ENCODE results near the gene ZBTB21. TPM values are rescaled to one million over a fixed set of nuclear protein-coding genes. Genes with fewer than 3 reads are reported as not detected.

The ZBTB21 gene
- total RNA-seq, 2 experiments from 2014 or later, result 30.7 to 32.9 TPM

DNA sequence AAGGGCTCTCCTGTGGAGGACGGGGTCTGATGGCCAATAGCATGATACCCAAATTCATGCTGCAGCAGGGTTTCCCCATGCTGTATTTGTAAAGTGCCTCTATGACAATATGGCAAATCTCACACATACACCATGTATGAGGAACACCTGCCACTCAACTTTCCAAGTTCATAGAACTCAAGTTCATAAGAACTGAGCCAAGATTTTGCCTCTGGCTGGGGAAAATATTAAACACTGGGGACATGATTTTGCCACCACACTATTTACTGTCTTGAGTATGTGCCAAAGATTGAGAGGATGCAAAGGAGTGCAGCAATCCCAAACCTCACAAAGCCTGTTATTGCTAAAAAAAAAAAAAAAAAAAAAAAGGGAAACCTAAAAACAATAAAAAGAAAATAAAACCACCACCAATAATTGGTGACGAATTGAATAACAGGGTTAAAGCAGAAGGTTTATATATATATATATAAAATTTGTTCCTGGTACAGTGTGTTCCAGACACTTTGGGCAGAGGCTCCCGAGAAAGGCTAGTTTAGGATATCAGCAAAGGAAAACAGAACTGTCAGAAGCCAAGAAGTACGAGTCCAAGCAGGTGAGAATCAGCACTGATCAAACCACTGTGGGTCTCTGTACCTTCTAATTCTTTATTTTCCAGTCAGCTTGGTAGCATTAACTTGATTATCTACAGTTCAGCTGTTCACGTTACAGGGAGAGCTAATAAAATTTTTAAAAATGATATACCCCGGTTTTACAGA lies 24.3 kb downstream of the ZBTB21 start:
- no peaks in the 10 kb centered on the region for H3K4me1 Mint-ChIP-seq
- H3K4me3 Mint-ChIP-seq, result no peak overlapping the region
- DNase-seq (no peak), ATAC-seq (no peak)
- peaks cover 5% of the 10 kb centered on the region for H3K9me3 Mint-ChIP-seq (ENCODE audit: low read depth)
- no peaks in the 10 kb centered on the region for H3K27me3 Mint-ChIP-seq
- ChIA-PET CTCF (interaction anchor here (0.6 to 1.8 kb wide), 3 partner anchors 108 to 130 kb away, joined by 3 to 7 read pairs (median 3); no protein-coding TSS in a partner anchor), POLR2A (interaction anchor here (0.8 kb wide), 1 partner anchor 293 kb away, joined by 4 read pairs; no protein-coding TSS in a partner anchor)
- intact Hi-C loops (cut with DNase I, micrococcal nuclease), result no loop called here
- peaks cover 4% of the 10 kb centered on the region for H3K36me3 Mint-ChIP-seq (ENCODE audit: low read depth)
- no peak overlapping the region for H3K27ac Mint-ChIP-seq

DNA sequence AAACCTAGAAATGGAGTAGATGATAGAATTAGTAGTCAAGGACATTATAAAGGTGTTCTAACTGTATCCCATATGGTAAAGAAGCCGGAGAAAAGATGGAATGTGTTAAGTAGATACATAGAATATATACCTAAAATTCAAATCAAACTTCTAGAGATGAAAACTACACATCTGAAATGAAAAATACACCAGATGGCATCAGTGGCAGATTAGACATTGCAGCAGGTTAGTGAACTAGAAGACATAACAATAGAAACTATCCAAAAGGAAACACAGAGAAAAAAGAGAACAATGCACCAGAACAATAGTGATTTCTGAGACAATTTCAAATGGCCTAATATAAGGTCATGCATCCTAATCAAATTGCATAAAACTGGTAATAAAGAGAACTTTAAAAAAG lies 26.9 kb downstream of the ZBTB21 start:
- no peaks in the 10 kb centered on the region for H3K4me1 Mint-ChIP-seq
- CTCF ChIA-PET, result interaction anchor here (1.0 kb wide), 3 partner anchors 14 to 138 kb away, joined by 3 to 4 read pairs (median 3); no protein-coding TSS in a partner anchor
- no peak for DNase-seq
- no peak overlapping the region for H3K27ac Mint-ChIP-seq
- peaks cover 2% of the 10 kb centered on the region for H3K36me3 Mint-ChIP-seq (ENCODE audit: low read depth)
- no peak overlapping the region for H3K4me3 Mint-ChIP-seq
- intact Hi-C loops (cut with DNase I, micrococcal nuclease), result no loop called here
- no peak for ATAC-seq
- no peaks in the 10 kb centered on the region for H3K27me3 Mint-ChIP-seq
- POLR2A ChIA-PET, result no interaction called here
- peaks cover 13% of the 10 kb centered on the region for H3K9me3 Mint-ChIP-seq (ENCODE audit: low read depth)

DNA sequence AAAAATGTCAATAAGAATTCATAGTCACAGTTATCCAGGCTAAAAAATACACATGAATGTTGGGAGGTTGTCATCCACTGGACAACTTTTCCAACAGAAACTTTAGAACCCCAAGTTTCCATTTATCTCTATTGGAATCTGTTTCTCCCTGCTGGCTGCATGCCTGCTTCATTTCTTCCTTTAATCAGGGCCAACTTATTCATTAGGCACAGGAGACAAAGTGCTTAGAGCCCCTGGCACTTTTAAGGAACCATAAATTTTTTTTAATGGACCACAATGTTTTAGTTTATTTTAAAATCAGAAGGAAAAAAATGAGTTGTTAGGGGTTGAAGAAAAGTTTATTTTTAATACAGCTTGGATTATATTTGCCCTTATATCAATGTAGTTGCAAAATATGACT lies 29.6 kb downstream of the ZBTB21 start:
- intact Hi-C loops (cut with DNase I, micrococcal nuclease), result no loop called here
- Mint-ChIP-seq H3K27ac (no peak overlapping the region), H3K27me3 (no peaks in the 10 kb centered on the region), H3K36me3 (ENCODE audit: low read depth) (no peaks in the 10 kb centered on the region), H3K4me3 (no peak overlapping the region), H3K9me3 (ENCODE audit: low read depth) (peaks cover 13% of the 10 kb centered on the region), H3K4me1 (no peaks in the 10 kb centered on the region)
- ChIA-PET CTCF (interaction anchor here (1.6 to 2.0 kb wide), 2 partner anchors 127 to 137 kb away, joined by 5 read pairs; no protein-coding TSS in a partner anchor), POLR2A (no interaction called here)
- no peak for ATAC-seq
- DNase-seq, result no peak

DNA sequence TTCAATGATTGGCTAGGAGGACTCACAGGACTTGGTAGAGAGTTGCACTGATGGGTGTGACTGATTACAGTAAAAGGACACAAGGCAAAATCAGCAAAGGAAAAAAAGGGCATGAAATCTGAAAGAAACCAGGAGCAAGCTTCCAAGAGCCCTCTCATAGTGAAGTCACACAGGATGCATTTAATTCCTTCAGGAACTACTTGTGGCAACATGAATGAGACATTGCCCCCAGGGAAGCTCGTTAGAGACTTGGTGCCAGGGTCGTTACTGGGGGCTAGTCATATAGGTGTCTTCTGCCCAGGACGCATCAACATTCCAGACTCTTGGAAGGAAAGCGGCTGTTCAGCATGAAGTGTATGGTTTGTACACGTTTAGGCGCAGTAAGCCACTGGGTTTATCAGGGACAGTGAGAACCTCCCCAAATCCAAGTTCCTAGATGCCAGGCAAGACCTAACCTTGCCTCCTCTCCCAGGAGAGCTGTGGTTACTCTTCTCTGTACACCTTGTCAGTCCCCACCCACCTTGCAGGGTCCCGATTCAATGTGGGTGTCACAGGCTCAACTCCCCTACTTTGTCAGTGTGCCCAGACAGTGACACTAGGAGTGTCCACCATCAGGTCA lies 30.3 kb downstream of the ZBTB21 start:
- ChIA-PET POLR2A (no interaction called here), CTCF (interaction anchor here (1.6 kb wide), 1 partner anchor 128 kb away, joined by 5 read pairs; no protein-coding TSS in a partner anchor)
- Mint-ChIP-seq H3K4me1 (peaks cover 5% of the 10 kb centered on the region), H3K36me3 (ENCODE audit: low read depth) (no peaks in the 10 kb centered on the region), H3K27me3 (no peaks in the 10 kb centered on the region), H3K4me3 (no peak overlapping the region), H3K9me3 (ENCODE audit: low read depth) (peaks cover 13% of the 10 kb centered on the region), H3K27ac (no peak overlapping the region)
- intact Hi-C loops (cut with DNase I, micrococcal nuclease), result no loop called here
- ATAC-seq (no peak), DNase-seq (no peak)

DNA sequence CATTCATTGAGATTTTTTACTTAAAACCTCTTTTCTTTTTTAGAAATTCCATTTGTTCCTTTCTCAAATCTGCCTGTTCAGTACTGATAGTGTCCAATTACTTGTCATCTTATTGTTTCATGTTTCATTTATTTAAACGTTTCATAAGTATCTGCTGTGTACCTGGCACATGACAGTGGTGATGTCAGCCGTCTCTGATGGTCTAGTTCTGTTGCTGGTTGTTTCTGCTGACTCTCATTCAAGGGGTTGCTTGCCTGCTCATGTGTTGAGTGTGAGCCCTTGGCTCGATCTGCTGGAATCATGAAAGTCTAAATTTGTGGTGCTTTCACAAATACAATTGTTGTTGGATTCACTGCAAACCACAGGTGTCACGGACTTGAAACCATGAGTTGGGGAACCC lies 30.8 kb downstream of the ZBTB21 start:
- intact Hi-C loops (cut with DNase I, micrococcal nuclease), result no loop called here
- no peak overlapping the region for H3K27ac Mint-ChIP-seq

DNA sequence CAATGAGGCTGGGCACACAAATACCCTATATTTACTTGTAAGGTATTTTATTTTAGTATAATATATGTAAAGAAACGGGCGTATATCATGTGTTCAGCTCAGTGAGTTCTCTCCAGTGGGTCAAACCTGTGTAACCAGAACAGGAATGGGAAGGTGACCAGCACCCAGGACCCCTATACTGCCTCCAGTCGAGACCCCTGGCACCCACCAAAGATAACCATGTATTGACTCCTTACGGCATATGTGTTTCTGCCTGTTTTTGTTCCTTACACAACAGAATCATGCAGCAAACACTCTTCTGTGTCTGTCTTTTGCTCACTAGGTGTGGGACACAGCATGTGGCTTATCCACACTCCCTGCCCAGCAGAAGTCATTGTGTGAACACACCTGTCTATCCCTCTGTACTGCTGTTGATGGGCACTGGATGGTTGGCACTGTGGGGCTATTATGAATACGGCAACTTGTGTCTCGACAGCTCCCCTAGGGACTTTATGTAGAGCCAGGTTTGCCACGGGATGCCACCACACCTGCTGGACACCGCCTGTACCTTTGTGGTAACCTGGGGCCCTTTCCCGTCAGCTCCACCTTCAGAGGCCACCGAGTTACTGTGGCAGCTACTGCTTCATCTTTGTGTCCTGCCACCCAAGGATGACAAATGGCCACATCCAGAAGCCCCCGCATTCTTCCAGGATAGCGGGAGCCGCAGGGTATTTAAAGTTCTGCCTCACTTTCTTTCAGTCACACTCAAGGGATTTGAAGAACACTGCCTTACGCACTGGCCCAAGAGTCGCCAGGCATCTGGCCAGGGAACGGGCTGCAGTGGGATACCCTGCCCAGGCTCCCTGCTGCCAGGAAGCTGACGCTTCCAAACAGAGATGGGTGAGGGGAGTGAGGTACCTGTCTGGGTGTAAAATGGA lies 32.9 kb downstream of the ZBTB21 start:
- Mint-ChIP-seq H3K27me3 (no peaks in the 10 kb centered on the region), H3K27ac (no peak overlapping the region), H3K36me3 (ENCODE audit: low read depth) (no peaks in the 10 kb centered on the region), H3K4me1 (peaks cover 17% of the 10 kb centered on the region), H3K4me3 (no peak overlapping the region), H3K9me3 (ENCODE audit: low read depth) (peaks cover 16% of the 10 kb centered on the region)
- ATAC-seq, result no peak
- no peak for DNase-seq
- intact Hi-C loops (cut with DNase I, micrococcal nuclease), result no loop called here
- CTCF ChIA-PET, result no interaction called here
- POLR2A ChIA-PET, result no interaction called here

More for the DNA sequence above, 30.8 kb downstream of the ZBTB21 start:
- Mint-ChIP-seq H3K4me3 (no peak overlapping the region), H3K9me3 (ENCODE audit: low read depth) (peaks cover 13% of the 10 kb centered on the region), H3K4me1 (peaks cover 10% of the 10 kb centered on the region), H3K36me3 (ENCODE audit: low read depth) (no peaks in the 10 kb centered on the region), H3K27me3 (no peaks in the 10 kb centered on the region)
- DNase-seq (no peak), ATAC-seq (no peak)
- ChIA-PET POLR2A (no interaction called here), CTCF (no interaction called here)

DNA sequence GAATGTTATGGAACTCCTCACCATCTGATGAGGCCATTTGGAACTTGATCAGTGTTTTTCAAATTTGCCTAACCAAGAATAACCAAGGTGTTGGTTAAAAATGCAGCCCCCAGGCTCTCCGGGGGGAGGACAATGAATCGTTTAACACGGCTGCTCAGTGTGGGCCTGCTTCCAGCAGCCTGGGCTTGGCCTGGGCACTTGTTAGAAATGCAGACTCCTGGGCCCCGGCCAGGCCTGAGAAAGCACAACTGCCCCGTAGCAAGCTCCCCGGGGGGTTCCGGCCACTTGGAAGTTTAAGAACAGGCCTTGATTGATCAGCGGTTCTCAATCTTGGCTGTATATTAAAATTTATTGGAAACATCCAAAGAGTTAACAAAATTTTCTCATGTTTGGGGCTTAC lies 33.5 kb downstream of the ZBTB21 start:
- Mint-ChIP-seq H3K4me1 (peaks cover 17% of the 10 kb centered on the region), H3K36me3 (ENCODE audit: low read depth) (no peaks in the 10 kb centered on the region), H3K27me3 (no peaks in the 10 kb centered on the region), H3K9me3 (ENCODE audit: low read depth) (peaks cover 16% of the 10 kb centered on the region), H3K4me3 (no peak overlapping the region), H3K27ac (no peak overlapping the region)
- CTCF ChIA-PET, result no interaction called here
- ATAC-seq (no peak), DNase-seq (no peak)
- POLR2A ChIA-PET, result interaction anchor here (0.7 kb wide), 1 partner anchor 25 kb away, joined by 5 read pairs; no protein-coding TSS in a partner anchor
- intact Hi-C loops (cut with DNase I, micrococcal nuclease), result no loop called here

DNA sequence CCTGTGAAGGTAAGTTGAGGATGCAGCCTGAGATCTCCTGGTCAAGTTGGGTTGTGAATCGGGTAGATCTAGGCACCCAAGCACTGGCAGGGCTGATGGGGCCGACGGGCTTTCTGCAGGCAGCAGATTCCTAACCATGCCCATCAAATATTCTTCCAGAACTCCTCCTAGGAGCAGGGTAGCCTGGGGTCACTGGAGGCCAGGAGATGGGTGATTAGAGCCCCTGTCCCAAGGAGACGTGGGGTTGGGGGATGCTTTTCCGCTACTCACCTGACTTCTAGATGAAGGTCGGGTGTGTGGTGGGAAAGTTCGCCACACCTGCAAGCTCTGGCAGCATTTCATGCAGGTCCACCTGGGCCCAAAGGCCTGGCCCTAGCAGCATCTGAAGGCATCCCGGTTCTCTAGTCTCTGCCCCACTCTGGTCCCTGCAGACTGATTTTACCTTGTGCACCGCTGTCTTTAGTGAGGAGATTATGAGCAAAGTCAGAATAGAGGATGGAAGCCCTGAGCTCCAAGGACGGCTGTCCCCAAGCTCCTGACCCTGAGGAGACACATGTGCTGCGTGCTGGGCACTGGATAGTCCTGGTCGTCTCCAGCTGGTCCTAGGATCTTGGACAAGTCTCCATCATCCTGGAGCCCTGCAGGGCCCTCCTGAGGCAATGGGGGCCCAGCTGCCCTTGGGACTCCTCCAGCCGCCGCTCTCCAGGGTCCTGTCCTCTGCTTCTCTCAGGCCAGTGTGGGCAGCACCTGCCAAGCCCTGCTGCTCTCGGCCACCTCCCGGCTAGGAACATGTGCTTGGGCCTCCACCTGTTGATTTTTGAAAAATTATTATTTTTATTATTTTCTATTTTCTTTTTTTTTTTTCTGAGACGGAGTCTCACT lies 34.5 kb downstream of the ZBTB21 start:
- H3K9me3 Mint-ChIP-seq (ENCODE audit: low read depth), result peaks cover 16% of the 10 kb centered on the region
- CTCF ChIA-PET, result interaction anchor here (0.6 kb wide), 1 partner anchor 38 kb away, joined by 3 read pairs; no protein-coding TSS in a partner anchor
- no peaks in the 10 kb centered on the region for H3K36me3 Mint-ChIP-seq (ENCODE audit: low read depth)
- H3K27ac Mint-ChIP-seq, result no peak overlapping the region
- no peak overlapping the region for H3K4me3 Mint-ChIP-seq
- no peak for DNase-seq
- intact Hi-C loops (cut with DNase I, micrococcal nuclease), result no loop called here
- no peaks in the 10 kb centered on the region for H3K27me3 Mint-ChIP-seq
- peaks cover 17% of the 10 kb centered on the region for H3K4me1 Mint-ChIP-seq
- ATAC-seq, result no peak
- POLR2A ChIA-PET, result interaction anchor here (0.7 kb wide), 1 partner anchor 24 kb away, joined by 5 read pairs; no protein-coding TSS in a partner anchor

DNA sequence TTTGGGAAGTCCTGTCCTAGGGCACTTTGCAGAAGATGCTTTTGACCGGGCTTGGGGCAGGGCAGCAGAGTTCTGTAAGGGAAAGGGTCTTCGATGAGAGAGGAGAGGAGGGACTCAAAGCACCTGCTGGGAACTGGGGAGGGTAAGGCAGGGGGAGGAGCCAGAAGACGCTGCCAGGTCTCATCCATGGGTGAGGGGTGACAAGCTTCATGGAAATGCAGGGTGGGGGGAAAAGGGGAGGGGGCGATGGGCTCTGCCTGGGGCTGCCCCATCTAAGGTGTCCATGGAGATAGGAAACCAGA lies 35.5 kb downstream of the ZBTB21 start:
- Mint-ChIP-seq H3K9me3 (ENCODE audit: low read depth) (peaks cover 15% of the 10 kb centered on the region), H3K4me3 (no peak overlapping the region), H3K4me1 (peaks cover 17% of the 10 kb centered on the region), H3K36me3 (ENCODE audit: low read depth) (no peaks in the 10 kb centered on the region), H3K27ac (no peak overlapping the region), H3K27me3 (no peaks in the 10 kb centered on the region)
- ChIA-PET CTCF (interaction anchor here (0.5 to 0.6 kb wide), 2 partner anchors 39 to 139 kb away, joined by 3 read pairs; no protein-coding TSS in a partner anchor), POLR2A (no interaction called here)
- no peak for ATAC-seq
- no peak for DNase-seq
- intact Hi-C loops (cut with DNase I, micrococcal nuclease), result no loop called here

DNA sequence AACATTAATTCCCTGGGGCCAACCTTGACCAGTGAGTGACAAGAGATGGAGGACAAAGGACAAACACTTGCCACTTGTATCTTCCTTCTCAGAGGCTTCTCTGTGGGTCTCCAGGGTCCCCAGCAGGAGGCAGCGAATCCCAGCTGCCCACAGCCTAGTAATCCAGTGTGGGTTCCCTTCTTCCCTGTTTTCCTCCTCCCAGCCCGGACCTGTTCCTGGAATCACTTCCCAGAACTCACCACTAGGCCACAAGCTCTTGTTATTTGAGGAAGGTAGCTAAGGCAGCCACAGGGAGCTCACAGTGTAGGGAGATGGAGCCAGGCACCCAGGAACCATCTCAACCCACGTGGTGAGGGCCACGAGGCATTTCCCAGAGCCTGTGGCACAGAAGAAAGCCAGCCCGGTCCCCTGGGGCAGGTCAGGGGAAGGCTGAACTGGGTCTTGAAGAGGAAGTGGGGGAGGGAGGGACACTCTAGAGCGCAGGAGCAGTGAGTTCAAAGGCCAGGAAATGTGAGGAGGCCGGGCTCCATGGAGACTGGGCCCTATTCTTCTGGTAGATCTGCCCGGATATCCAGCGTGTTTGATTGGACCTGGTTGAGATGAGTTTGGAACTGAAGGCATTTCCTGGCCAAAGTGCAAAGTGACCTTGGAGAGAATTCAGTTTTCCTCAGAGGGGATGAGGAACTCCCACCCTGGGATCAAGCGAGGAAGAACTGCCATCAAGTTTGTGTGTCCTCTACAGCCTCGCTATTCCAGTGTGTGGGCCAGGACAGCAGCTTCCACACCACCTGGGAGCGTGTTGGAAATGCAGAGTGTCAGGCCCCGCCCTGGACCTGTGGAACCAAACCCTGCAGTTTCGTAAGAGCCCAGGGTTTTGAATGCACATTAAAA lies 36.1 kb downstream of the ZBTB21 start:
- ChIA-PET POLR2A (no interaction called here), CTCF (interaction anchor here (0.5 to 0.7 kb wide), 2 partner anchors 72 to 139 kb away, joined by 3 to 4 read pairs; no protein-coding TSS in a partner anchor)
- Mint-ChIP-seq H3K27ac (peak overlapping the region; percentile 73), H3K27me3 (no peaks in the 10 kb centered on the region), H3K4me1 (peaks cover 17% of the 10 kb centered on the region), H3K4me3 (no peak overlapping the region), H3K9me3 (ENCODE audit: low read depth) (peaks cover 9% of the 10 kb centered on the region), H3K36me3 (ENCODE audit: low read depth) (no peaks in the 10 kb centered on the region)
- DNase-seq (peak; percentile 27), ATAC-seq (peak; percentile 60)
- intact Hi-C loops (cut with DNase I, micrococcal nuclease), result no loop called here

Measured in activated CD4-positive, alpha-beta T cell treated with anti-CD3 and anti-CD28 coated beads for 36 hours (primary cell).